22Rv1 (cell line): ENCODE results near the gene MYH9.

Source experiments
- ZFX ChIP-seq: fragments of 450-650 bp; IDR thresholded peaks from 2 replicates; pipeline ENCODE4 v1.6.1; 2017; ENCODE audit warnings: antibody characterized with exemption, borderline replicate concordance
- TF ChIP-seq, protein P1 (sequence below): fragments of 450-650 bp; IDR thresholded peaks from 2 replicates; pipeline ENCODE4 v1.5.1; 2017; ENCODE audit warnings: mild to moderate bottlenecking

DNA sequence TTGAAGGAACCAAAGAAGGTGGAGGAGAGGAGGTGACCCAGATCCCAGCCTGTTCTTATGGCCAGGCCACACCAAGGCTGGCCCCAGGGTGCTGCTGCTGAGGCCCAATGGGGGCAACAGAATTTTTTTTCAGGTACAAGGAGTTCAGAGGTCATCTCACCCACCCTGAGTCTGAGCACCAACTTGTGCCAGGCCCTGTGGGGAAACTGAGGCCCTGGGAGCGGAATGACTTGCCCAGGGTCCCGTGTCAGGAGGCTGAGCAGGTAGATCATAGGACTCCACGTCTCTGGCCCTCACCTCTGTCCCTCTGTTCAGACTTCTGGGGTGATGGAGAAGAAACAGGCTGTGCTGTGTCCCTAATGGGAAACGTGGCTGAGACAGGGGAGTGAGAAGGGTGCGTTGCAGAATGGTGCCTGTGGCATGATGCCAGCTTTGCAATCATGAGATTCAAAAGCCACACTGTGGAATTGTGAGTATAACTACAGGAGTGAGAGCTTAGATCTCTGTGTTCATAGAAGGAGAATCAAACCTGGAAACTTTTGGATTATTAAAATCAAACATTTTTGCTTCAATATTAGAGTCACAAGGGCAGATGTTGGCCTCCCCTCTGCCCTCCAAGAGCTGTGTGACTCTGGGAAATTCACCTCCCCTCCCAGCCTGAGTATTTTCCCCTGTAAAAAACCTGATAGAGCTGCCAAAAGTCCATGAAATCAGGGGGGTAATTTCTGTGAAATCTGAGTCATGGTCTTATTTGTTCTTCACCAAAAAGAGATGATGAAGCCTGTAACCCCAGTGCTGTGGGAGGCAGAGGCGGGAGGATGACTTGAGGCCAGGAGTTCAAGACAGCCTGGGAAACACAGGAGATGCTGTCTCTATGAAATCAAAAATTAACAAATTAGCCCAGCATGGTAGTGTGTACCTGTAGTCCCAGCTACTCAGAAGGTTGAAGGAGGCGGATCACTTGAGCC, 134.0 kb downstream of the MYH9 start:
- TF ChIP-seq, protein P1, sequence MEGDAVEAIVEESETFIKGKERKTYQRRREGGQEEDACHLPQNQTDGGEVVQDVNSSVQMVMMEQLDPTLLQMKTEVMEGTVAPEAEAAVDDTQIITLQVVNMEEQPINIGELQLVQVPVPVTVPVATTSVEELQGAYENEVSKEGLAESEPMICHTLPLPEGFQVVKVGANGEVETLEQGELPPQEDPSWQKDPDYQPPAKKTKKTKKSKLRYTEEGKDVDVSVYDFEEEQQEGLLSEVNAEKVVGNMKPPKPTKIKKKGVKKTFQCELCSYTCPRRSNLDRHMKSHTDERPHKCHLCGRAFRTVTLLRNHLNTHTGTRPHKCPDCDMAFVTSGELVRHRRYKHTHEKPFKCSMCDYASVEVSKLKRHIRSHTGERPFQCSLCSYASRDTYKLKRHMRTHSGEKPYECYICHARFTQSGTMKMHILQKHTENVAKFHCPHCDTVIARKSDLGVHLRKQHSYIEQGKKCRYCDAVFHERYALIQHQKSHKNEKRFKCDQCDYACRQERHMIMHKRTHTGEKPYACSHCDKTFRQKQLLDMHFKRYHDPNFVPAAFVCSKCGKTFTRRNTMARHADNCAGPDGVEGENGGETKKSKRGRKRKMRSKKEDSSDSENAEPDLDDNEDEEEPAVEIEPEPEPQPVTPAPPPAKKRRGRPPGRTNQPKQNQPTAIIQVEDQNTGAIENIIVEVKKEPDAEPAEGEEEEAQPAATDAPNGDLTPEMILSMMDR = no peak
- TF ChIP-seq ZFX = no peak
